GM18520 (cell line): Measurements from ENCODE around the gene C16orf95.

Source experiments
- ATAC-seq: cut with Tn5 transposase; IDR thresholded peaks from one replicate; pipeline ENCODE4 v1.9.1; 2021; ENCODE audit not compliant: unreplicated experiment

C16orf95 gene

GRCh38 chr16:87333581-87334331 lies 16.6 kb upstream of the C16orf95 start:
- ATAC-seq: no peak

GRCh38 chr16:87333101-87333500 lies 15.9 kb upstream of the C16orf95 start:
- ATAC-seq: no peak

DNA sequence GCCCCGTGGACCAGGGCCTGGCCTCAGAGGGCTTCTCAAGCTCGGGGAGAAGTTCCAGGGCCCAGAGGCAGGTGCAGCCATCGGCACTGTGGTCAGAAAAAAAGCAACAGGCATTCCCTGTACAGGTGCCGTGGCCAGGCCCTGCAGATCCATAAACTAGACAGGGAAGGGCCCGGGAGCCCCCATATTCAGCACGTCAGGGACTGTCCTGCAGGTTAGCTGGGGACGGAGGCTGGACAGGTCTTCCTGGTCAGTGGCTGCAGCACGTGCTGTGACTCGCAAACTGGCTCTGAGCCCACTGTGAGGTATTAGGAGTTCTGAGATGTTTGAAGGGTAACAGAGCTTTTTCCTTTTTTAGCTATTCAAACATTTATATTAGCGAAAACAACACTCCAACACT lies 15.0 kb upstream of the C16orf95 start:
- no peak for ATAC-seq

- no peak for ATAC-seq
Measured at GRCh38 chr16:87331241-87331801, 14.1 kb upstream of the C16orf95 start.

DNA sequence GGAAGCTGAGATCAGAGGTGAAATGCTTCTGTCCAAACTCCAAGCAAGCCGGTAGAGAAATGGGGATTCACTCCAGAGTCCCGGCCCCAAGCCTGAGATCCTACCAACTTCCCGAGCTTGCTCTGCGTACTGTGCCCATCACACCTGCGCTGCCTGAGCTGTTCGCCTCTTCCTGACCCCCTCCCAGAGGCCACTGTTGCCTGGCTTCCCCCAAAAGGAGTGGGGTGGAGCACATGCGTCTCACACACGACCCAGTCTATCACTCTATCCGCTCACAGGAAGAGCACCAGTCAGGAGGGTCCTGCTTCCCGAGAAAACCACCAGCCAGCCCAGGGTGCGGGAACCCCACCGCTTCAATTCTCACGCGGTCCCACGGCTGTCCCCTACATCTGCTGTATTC lies 13.5 kb upstream of the C16orf95 start:
- no peak for ATAC-seq

DNA sequence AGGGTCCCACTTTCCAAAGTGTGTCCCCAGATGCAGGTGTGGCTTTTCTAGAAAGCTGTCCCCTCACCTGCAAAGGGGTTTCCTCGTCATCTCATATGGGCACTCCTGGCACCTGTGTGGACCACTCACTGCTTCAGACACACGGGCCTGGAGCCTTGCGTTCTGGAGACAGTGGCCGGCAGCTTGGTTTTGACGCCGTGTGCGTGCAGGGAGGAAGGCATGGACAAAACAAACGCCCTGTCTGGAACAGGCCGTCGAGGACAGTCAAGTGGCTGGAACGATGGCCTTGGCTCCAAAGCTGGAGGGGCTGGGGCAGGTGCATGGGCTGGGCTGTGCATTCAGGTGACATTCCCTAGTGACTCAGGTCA lies 13.0 kb upstream of the C16orf95 start:
- no peak for ATAC-seq

GRCh38 chr16:87329436-87330256 lies 12.5 kb upstream of the C16orf95 start:
- ATAC-seq: no peak

GRCh38 chr16:87328846-87329245 lies 11.7 kb upstream of the C16orf95 start:
- ATAC-seq: no peak

GRCh38 chr16:87327798-87328495 lies 10.8 kb upstream of the C16orf95 start:
- ATAC-seq: no peak

- no peak for ATAC-seq
Measured at GRCh38 chr16:87326151-87326571, 9.0 kb upstream of the C16orf95 start.

GRCh38 chr16:87325423-87325858 lies 8.2 kb upstream of the C16orf95 start:
- ATAC-seq: no peak

- ATAC-seq: no peak
Measured at GRCh38 chr16:87324411-87325275, 7.5 kb upstream of the C16orf95 start.

DNA sequence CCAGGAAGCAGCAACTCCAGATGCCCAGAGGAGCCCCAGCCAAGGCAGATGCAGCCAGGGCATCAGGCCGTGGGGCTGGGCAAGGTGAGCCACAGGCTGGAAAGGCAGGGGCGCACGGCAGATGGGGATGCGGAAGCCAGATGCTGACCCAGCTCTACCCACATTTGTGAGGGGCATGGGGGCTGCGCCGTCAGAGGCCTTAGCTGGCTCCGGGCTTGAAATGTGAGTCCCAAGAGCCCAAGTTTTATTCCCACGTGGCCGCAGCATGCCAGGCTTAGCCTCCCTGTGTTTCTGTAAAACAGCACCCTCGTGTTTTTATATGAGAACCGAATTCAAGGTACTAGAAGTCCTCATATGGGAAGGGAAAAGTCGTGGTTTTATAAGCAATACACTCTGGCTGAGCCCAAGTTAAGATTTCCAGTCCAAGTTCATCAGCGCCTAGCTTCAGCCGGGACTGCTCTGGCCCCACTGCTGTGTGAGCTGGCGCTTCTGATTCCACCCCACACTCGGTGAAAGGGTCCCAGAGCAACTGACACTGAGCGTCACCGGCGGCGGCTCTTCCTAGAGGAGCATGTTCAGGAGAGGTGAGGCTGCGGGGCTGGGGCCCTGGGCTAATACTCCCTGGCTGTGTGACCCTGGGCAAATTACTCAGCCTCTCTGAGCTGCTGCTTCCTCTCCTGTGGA lies 6.7 kb upstream of the C16orf95 start:
- no peak for ATAC-seq

- ATAC-seq: no peak
Measured at GRCh38 chr16:87322833-87323726, 5.9 kb upstream of the C16orf95 start.

DNA sequence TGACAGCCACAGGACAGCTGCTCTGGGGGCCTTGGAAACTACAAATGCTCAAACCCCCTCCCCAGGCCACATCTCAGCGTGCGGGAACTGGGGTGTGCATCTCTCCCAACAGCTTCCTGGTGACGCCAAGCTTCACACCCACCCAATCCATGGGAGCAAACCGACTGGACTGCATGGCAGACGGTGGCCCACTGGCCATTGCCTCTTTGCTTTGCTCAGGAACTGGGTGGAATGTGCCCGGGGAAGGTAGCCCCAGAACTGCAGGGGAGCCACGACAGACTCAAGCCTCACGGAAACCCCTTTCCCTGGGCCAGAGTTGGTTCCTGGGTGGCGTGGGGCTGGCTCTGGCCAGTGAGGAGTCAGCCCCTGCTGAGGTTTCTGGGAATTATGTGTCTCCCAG lies 5.2 kb upstream of the C16orf95 start:
- ATAC-seq: no peak

- ATAC-seq: no peak
Measured at GRCh38 chr16:87321336-87322107, 4.3 kb upstream of the C16orf95 start.

DNA sequence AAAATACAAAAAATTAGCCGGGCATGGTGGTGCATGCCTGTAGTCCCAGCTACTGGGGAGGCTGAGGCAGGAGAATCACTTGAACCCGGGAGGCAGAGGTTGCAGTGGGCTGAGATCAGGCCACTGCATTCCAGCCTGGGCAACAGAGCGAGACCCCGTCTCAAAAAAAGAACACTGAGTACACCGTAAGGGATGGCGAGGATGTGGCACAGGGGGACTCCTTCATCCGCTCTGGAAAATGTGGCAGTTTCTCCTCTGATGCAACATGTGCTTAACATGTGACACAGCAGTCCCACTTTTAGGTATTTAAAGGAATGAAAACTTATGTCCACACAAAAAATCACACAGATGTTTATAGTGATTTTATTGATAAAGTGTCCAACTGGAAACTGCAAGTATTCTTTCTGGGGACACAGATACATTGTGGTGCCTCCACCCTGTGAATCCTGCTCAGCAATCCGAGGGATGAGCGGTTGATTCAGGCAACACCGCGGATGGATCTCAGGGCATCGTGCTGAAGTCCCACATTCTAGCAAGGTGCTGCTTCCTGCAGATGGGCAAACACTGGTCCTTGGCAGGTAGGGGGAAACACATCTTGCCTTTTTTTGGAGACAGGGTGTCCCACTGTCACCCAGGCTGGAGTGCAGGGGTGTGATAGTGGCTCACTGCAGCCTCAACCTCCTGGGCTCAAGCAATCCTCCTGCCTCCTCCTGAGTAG lies 3.5 kb upstream of the C16orf95 start:
- no peak for ATAC-seq
